Activated naive CD4-positive, alpha-beta T cell (primary cell): ENCODE measurements around the gene ASXL1.

Experiments used
- DNase-seq, 4 experiments: peaks; one replicate each; lab custom pipeline; 2025; lab: John Stamatoyannopoulos, UW

The ASXL1 gene

DNA sequence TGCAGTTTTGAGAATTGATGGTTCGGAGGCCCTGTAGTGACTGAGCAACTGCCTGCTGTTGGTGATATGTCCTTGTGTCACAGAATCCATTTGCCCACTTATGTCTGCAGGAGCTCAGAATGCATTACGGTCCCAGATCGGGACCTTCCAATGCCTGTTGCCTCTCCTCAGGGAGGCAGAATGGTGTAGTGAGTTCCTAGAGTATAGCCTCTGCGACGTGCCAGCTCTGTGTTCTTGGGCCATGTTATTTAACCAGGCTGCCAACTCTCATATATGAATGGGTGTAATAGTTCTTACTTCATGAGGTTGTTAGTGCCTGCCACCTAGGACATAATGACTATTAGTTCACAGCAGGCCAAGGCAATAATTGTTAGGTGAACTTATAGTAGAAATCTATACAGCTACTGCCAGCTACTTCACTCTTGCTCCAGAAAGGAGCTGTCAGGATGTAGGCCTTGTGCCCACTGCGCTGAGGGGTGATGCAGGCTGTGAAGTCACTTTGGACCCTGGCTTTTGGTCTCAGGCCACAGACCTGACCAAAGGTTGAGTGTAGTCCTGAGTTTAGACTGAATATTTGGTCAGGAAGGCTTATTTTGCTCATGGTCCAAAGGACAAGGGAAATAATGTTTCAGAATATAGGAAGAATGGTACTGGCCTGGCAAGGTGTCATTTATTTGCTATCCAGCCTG is 82.1 kb downstream of the ASXL1 start:
- no peak for DNase-seq

DNA sequence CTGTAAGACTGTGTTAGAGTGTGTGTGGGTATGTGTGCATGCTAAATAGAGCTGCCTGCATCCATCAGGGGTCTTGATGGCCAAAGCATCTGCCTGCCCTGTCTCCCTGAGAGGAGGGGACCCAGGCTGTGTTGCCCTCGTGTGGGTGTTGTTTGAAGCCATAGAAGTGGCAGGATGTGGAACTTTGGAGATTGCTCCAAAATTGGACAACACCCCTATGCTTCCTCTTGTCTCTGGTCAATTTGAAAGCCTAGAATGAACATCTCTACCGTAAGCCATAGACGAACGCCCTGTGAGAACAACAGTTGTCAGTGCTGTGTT is 82.6 kb downstream of the ASXL1 start:
- DNase-seq: no peak

DNA sequence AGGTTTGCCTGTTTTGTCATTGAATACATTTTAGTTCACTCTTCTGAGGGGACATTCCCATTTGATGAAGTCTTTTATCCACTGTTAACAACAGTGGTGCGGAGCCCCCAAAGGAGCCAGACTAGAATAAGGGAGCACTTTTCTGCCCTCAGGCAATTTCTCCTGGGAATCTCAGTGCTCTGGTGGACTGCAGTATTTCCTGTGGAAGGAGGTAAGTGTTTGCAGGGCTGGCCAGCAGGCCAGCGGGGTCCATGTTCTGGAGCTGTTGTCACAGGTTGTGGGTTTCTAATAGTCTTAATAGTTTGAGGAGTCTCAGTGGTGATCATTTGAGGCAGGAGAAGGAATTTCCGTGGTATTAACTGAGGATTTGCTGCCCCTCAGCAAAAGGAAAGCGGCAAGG is 83.5 kb downstream of the ASXL1 start:
- DNase-seq: no peak

DNA sequence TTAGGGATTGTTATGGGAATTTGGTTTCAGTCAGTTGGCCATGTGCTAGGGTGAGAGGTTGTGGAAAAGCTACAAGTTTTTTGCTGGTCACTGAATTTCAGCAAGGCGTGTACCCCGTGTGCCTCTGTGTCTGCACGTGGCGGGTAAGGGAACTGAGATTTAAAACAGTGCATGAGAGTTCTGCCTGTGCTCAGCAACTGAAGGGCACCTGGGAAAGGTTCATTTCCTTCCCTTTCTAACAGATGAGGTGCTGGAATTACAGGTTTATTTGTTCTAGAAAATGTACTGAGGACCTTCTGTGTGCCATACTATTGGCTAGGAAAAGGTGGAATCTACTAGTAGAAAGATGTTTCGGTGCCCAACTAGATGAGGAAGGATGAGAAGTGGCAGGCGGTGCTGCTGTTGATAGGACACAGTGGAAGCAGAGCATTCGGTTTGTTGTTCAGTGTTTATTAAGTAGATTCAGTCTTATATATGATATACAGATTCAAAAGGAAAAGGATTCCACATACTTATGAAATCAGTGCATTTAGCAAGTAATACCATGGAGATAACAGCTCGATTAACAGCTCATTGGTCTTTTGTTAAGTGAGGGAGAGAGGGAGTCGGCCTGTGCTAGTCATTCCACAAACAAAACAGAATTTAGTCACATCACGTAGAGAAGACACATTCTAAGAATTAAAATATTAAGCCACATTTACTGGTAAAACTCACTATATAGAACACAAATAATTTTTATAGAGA is 84.7 kb downstream of the ASXL1 start:
- no peak for DNase-seq

DNA sequence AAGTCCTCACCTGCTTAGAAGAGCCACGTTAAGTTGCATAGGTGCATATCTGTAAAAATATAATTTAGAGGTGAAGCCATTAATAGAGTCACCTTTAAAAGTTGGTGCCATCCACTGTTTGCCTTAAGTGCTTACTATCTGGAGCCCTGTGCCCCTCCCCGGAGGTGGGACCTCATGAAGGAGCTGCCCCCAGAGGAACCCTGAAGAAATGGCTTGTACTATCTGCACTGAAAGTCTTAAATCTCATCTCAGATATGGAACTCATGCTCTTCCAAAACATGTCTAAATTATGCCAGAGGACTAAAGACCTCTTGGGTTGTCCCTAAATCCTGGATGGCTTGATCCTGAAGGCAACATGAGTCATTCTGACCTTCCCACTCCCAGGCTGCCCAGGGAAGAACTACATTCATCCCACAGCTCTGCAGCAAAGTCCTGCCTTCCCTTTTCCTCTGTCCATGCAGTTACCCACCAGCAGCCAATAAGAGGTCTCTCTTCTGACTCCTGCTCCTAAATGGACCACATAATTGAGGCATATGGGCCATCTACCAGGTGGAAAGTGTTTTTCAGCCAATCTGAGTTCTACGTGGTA is 85.3 kb downstream of the ASXL1 start:
- DNase-seq: no peak

DNA sequence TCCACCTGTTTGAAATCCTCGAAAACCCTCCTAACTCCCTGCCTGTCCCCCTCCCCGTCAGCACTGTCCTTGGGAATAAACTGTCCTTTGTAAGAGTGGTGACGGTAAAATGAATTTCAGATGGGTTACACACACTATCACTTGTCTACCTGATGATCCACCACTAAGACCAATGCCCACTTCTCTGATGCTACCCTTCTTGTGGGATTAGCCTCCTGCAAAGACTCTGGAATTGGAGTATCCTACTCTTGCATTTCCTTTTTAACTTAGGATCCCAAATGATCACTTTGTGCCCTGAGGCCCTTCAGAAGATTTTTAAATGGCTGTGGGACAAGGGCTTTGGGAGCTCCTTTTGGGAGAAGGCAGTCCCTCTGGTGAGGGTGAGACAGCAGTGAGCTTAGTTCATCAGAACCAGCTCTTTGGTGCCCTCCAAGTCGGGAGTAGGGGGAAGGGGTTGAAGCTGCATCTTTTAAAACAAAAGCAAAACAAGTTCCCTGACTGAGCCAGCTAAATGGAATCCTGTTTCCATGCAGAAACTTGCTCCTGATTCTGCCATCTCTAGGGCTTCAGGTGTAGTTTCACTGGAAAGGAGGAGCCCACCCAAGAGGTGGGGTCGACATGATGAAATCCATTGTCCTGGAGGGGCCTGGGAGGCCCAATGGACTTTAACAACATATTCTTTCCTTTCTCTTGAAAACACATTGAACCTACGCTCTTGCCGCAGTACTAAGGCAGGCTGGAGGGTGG is 86.5 kb downstream of the ASXL1 start:
- DNase-seq: no peak

DNA sequence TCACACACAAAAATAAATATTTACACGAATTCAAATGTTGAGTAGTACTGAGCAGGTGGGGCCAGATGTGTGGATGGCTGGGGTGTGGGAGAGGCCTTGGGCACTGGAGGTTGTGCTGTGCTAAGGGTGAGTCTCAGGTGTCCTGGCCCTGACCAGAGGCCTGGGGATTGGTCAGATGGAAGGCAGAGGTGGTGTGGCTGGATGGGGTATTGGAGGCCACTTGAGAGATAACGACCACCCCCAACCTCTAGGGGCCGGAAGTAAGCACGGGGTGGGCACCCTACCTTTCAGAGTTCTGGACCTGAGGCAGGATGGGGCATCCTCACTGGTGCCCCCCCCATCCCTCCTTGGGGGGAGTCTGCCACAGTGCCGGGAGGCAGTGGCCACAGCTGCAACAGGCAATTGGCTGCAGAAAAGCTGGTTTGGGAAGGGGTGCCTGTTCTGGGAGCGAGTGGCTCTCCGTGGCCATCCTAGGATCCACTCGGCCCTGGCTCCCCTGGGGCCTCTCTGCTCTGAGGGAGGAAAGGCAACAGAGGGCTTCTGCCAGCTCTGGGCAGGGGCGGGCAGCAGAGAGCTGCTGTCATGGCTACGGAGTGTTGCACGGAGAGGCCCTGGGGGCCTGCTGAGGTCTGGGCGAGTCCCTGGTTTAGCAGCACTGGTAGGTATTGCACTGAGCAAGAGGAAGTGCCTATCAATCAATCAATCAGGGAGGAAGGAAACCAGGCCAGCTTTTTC is 87.6 kb downstream of the ASXL1 start:
- no peak for DNase-seq

DNA sequence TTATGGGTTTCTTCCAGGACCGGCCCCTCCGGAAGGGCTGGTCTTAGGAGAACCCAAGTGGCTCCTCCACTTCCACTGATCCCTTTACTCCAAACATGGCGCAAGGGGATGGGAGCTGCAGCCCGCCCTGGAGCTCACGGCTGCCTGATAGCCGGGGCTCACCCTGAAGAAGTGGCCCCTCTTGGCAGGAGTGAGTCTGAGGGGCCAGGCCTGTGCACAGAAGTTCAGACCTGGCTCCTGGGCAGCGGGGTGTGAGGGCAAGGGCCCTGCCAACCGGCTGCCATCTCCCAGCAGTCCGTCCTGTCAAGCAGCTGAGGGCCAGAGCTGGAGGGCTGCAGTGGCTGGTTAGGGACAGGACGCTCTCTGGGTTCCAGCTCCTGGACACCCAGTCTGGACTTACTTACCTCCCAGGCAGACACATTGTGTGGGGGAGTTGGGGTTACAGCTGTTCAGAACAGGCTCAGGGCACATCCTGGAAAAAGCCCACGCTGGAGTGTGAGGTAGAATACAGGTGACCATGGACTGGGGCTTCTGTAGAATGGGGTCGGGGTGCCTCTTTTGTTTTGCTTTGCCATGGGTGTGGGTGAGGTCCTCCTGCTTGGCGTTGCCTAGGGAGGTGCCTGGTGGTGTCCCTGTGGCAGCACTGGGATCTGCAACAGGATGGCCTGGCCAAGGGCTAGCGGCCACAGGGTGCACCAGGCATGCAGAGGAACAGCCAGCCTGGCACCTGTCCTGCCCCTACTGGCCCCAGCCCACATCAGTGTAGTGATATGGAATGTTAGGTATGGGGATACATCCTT is 88.4 kb downstream of the ASXL1 start:
- no peak for DNase-seq

DNA sequence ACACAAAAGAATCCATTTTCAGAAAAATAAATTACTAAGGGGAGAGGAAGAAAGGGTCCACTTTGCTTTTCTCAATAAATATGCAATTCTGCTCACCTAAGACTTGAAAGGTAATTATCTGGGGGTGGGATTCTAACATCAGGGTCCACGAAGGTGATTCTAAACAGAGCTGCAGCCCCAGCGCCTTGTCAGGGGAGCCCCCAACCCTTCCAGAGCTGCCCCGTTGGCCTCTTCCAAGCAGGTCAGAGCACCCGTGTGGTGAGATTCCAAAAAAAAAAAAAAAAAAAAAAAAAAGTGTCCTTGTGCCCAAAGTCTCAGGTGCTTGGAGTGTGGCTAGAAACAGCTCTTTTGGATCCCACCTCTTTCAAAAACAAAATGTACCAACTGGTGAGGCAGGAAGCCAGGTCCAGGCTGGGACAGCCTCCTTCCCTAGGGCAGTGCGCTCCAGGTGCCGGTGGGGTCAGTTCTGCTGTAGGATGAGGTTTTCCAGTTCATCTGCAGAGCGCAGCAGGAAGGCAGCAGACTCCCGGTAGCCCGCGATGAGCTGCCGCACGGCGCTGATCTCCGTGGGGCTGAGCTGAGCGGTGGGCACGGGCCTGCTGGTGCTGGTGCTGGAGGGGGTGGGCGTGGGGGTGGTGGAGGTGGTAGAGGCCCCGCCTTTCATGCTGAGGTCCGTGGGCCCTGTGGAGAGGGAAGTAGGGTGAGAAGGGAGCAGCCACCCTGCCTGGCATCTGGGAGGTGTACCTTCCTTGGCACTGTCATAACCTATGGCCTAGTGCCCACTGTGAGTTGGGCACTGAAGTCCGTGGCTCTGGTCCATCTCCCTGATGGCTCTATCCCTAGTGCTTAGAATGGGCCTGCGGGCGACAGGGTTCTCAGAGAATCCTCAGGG is 89.3 kb downstream of the ASXL1 start:
- DNase-seq: no peak

DNA sequence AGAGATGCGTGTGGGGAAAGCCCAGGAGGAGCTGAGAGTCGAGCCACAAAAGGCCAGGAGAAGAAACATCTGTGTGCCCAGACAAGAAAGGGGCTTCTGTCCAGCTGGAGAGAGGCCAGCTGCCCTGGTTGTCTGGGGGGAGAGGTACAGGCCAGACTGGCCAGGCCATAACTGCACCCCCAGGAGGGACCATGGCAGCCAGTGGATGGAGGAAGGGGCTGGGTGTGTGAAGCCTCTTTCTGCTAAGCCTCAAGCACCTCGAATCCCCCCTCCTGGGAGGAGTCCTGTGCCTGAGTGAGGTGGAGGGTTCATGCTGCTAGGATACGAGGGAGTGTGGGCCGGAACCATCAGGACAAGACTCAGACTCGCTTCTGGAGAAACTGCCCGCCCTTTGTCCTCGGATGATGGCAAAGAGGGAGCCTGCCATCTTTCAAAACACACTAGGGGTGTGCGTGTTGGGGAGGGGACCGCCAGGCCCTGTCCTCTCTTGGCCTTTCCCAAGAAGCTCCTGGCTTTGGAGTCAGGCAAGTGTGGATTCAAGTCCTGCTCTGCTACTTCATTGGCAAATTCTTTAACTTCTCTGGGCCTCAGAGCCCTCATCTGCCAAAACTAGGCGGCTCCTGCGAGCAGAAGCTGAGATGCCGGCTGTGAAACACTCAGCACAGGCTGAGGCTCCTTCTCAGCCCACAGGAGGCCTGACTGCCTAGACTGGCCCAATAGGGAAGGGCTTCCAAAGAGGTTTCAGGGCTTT is 90.3 kb downstream of the ASXL1 start:
- no peak for DNase-seq

DNA sequence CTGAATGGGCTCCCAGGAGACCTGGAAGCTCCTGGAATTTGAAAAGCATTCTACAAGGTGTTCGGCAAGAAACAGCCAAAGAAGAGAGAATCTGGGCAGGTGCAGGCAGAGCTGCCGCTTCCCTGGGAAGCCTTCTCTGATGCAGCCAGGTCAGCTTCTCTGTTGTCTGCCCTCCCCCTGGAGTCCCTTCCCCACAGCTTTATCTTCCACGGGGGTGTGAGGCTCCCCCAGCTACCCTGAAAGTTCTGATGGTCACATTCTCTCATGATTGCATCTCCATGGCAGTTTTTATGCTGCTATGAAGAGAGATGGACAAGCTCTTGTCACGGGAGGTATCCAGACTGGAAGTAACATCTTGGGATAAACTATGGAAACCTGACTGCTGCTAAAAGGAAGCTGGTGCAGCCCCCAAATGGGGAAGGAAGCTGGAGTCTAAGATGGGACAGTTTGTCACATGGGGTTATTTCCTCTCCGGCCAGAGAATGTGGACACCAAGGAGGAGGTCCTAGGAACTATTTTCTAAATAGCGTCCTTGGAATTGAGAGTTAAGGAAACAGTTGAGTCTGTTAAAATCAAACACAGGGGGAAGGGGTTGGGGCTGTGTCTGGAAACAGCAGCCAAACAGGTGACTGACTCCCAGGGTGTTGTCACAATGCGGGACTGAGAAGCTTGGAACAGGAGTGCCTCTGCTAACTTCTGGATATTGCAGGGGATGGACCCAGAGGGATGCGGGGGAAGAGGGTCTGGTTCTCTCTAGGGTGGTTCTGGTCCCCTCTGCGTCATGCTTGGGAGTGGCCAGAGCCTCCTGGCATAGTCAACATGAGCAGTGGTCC is 91.1 kb downstream of the ASXL1 start:
- no peak for DNase-seq

DNA sequence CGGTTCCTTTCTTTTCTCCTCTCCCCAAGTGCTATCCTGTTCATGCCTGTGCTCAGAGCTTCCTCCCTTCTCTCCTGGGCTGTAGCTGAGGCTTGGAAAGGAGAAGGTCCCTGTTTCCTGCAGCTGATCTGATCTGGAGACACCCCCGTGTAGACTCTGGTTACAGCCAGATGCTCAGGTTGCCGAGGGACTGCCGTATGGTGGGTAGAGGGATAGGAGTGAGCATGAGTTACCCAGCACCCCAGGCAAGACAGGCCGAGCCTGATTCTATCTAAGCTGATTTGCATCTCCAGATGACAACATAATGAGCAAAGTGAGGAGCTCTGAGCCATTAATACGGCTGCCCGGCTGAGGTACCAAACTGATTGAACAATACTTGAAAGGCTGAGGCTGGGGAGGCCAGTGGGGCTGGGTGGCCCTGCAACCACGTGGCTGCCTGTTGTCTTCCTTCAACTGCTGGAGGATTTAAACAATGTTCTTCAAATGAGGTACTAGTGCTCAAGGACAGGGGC is 91.8 kb downstream of the ASXL1 start:
- no peak for DNase-seq

DNA sequence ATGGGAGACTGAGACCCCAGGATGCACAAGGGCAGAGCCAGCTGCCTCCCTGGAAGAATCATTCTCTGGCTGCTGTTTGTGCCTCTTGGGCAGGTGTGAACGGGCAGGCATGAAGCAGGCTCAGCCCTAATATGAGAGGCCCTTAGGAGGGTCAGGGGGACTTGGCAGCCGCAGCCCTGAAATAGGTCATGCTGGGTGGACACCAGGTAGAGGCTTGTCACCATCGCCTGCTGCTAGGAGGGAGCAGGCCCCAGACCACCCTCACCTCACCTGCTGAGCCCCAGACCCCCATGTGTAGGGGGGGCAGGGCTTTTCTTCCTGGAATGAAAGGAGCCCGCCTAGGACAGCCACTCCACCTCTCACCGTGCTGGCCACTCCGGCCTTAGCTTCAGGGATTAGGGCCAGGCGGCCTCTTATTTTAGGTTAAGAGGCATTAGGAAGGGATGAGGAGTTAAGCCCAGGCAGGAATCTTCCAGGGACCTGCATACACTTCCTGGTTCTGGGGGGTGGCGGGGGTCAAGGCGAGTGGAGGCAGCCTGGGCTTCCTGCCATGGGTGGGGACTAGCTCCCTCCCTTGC is 92.4 kb downstream of the ASXL1 start:
- no peak for DNase-seq

DNA sequence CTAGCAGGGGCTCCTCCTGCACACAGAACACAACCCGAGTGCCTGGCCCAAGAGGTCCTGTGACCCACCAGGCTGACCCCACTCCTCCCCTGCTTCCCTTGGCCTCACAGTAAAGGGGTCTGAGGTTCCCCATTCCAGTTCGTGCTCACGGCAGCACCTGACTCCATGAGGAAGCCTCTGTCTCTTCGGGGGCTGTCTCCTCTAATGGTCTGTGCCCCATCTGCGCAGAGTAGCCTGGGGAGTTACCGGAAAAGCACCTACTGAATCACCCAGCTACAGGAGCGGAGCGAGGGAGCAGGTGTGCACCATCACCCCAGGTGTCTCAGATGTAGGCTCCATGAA is 93.2 kb downstream of the ASXL1 start:
- DNase-seq: no peak

DNA sequence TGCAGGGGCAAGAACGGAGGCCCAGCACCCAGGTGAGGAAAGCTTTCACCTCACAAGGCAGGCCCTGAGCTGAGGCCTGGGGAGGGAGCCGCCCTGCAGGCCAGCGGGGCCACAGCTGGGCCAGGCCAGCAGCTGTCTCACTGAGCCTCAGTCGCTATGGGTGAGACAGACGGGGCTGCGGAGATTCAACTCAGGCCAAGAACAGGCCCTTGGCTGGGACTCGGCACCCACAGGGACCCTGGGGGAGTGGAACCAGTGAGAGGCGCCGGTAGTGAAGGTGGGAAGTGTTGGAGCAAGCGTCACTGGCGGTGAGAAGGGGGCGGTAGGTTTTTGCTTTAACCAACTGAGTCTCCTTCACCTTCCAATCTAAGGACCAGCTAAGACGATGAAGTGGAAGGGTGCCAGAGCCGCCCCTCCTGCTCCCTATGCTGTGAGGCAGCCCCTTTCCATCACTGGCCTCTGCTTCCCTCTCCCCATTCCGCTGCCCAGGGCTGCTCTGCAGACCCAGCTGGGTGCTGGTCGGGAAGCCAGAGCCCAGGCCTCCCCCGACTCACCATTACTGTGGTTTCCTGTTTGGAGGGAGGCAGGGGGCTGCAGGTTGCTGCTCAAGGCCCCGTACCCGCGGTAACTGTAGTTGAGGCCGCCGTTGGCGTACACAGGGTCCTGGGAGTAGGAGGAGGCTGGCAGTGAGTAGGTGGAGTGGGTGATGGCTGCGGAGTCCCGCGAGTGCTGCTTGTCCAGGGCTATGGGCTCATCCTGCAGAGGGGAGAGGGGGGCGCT is 93.7 kb downstream of the ASXL1 start:
- no peak for DNase-seq

DNA sequence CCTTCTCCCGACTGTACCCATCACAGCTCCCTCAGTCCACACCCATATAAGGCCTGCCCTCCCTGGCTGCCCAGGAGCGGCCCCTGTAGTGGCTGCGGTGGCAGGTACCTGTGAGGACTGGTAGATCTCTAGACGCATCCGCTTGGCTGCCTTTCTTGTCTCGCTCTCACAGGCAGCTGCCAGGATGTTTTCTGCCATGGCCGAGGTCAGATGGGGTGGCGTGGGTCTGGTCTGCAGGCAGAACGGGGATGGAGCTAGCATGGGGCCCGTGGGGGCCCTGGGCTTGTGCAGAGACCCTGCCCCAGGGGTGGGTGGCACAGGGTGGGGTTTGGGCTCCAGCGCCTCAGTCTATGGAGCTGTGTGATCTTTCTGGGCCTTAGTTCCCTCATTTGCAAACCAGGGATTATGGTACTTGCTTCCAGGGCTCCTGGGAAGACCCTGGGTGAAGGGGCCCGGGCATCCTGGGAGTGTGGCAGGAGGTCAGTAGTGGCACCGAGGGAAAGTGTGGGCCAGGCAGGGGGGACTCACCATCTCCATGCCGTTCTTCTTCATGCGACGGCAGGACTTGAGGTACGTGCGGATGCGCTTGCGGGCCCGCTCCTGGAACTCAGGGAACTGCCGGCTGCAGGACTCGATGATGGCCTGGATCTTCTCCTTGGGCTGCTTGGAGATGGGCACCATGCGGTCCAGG is 94.8 kb downstream of the ASXL1 start:
- no peak for DNase-seq
